HEK293 (cell line): ENCODE measurements around the gene UBAC2.

Source experiments
- CTCF ChIP-seq: fragments of 450-650 bp; formaldehyde crosslinking; IDR thresholded peaks from 2 replicates; pipeline ENCODE4 v1.5.1; 2016; ENCODE audit warnings: missing biosample characterization, missing genetic modification characterization
- KLF17 ChIP-seq: fragments of 450-650 bp; formaldehyde crosslinking; IDR thresholded peaks from 2 replicates; pipeline ENCODE4 v1.5.1; 2016; ENCODE audit warnings: missing biosample characterization, missing genetic modification characterization
- KLF7 ChIP-seq: fragments of 450-650 bp; formaldehyde crosslinking; IDR thresholded peaks from 2 replicates; pipeline ENCODE4 v1.5.1; 2016; ENCODE audit warnings: missing biosample characterization, missing genetic modification characterization, borderline replicate concordance
- SP2 ChIP-seq: fragments of 450-650 bp; formaldehyde crosslinking; IDR thresholded peaks from 2 replicates; pipeline ENCODE4 v1.5.1; 2016; ENCODE audit warnings: missing biosample characterization, missing genetic modification characterization
- ZNF121 ChIP-seq: fragments of 450-650 bp; formaldehyde crosslinking; IDR thresholded peaks from 2 replicates; pipeline ENCODE4 v1.5.1; 2016; ENCODE audit warnings: missing biosample characterization, missing genetic modification characterization
- ZNF2 ChIP-seq: fragments of 450-650 bp; formaldehyde crosslinking; IDR thresholded peaks from 2 replicates; pipeline ENCODE4 v1.5.1; 2016; ENCODE audit warnings: missing biosample characterization, missing genetic modification characterization
- ZNF707 ChIP-seq: fragments of 450-650 bp; formaldehyde crosslinking; IDR thresholded peaks from 2 replicates; pipeline ENCODE4 v1.5.1; 2016; ENCODE audit warnings: missing biosample characterization, missing genetic modification characterization

- TF ChIP-seq CTCF (tag by site-specific recombination): no peak
- no peak for TF ChIP-seq ZNF121
- TF ChIP-seq SP2 (tag by site-specific recombination): no peak
- TF ChIP-seq KLF17 (tag by site-specific recombination): no peak
- TF ChIP-seq KLF7 (tag by site-specific recombination): no peak
- TF ChIP-seq ZNF2 (tag by site-specific recombination): no peak
- TF ChIP-seq ZNF707 (tag by site-specific recombination): no peak
Observed at GRCh38 chr13:99417201-99418102, 216.8 kb downstream of the UBAC2 start.
